Peyer's patch (tissue), 4 donors: ENCODE data around the gene RMDN2. TPM values are rescaled to one million over a fixed set of nuclear protein-coding genes. Genes with fewer than 3 reads are reported as not detected.

Experiments used
- DNase-seq, 3 donors: peaks; one replicate each; pipeline ENCODE4 v3.0.0-alpha.2; 2017 to 2019
- H3K27ac ChIP-seq, 4 donors: fragments of 200-600 bp; sonication (generic); one replicate each; pipeline ENCODE4 v1.5.1; 2016 to 2019
- H3K27me3 ChIP-seq, 2 donors: fragments of 200-600 bp; sonication (generic); one replicate each; pipeline ENCODE4 v1.5.1; 2019
- H3K36me3 ChIP-seq, 3 donors: fragments of 200-600 bp; sonication (generic); one replicate each; pipeline ENCODE4 v1.5.1; 2016 to 2019
- H3K4me1 ChIP-seq, 4 donors: fragments of 200-600 bp; sonication (generic); one replicate each; pipeline ENCODE4 v1.5.1; 2016 to 2019
- H3K4me3 ChIP-seq, 4 donors: fragments of 200-600 bp; sonication (generic); 1 replicate in 3 of 4; 2 replicates in 1 of 4; pipeline ENCODE4 v1.5.1; 2016 to 2019; ENCODE audit warnings: mild to moderate bottlenecking in 1 of 4
- H3K9me3 ChIP-seq, 4 donors: fragments of 200-600 bp; sonication (generic); one replicate each; pipeline ENCODE4 v1.5.1; 2016 to 2019; ENCODE audit warnings: mild to moderate bottlenecking in 1 of 4
- CTCF ChIP-seq, 6 experiments: fragments of 450-650 bp in 4 of 6; fragments of 200-600 bp in 2 of 6; sonication (generic) in 1 of 6; IDR thresholded peaks; one replicate each; pipeline ENCODE4 v1.5.1; 2017 to 2019; ENCODE audit warnings: antibody characterized with exemption in 6 of 6, mild to moderate bottlenecking in 3 of 6, moderate library complexity in 1 of 6
- POLR2A ChIP-seq, 2 donors: fragments of 450-650 bp; IDR thresholded peaks; one replicate each; pipeline ENCODE4 v1.5.1; 2017; ENCODE audit warnings: antibody characterized with exemption in 2 of 2, mild to moderate bottlenecking in 2 of 2, moderate library complexity in 2 of 2
- total RNA-seq, 4 donors: library from RNA; depleted of rRNA; stranded (reverse); fragments of >200 nt; gene quantifications; one replicate each; pipeline ENCODE4 v1.1.0, GENCODE V29; 2016

Gene RMDN2
- total RNA-seq, 4 donors from 2014 or later: 13.2 to 39.0 (median 30.9) TPM

- no peaks in the 10 kb centered on the region for H3K4me1 ChIP-seq
- TF ChIP-seq CTCF (IDR thresholded peaks at IDR 0.05) (no peak), POLR2A (IDR thresholded peaks at IDR 0.05) (no peak)
- no peak overlapping the region for H3K27ac ChIP-seq
Measured at GRCh38 chr2:38028829-38029228, 103.7 kb downstream of the RMDN2 start.

GRCh38 chr2:38029512-38029911, 104.4 kb downstream of the RMDN2 start:
- no peaks in the 10 kb centered on the region for H3K27me3 ChIP-seq
- no peak for DNase-seq
- no peaks in the 10 kb centered on the region for H3K4me1 ChIP-seq
- no peaks in the 10 kb centered on the region for H3K9me3 ChIP-seq
- no peak overlapping the region for H3K4me3 ChIP-seq
- TF ChIP-seq POLR2A (IDR thresholded peaks at IDR 0.05): no peak
- TF ChIP-seq CTCF (IDR thresholded peaks at IDR 0.05): no peak
- H3K27ac ChIP-seq: no peak overlapping the region
- H3K36me3 ChIP-seq: no peaks in the 10 kb centered on the region

More at GRCh38 chr2:38028829-38029228, 103.7 kb downstream of the RMDN2 start:
- no peaks in the 10 kb centered on the region for H3K9me3 ChIP-seq
- H3K36me3 ChIP-seq: no peaks in the 10 kb centered on the region
- no peak for DNase-seq
- H3K27me3 ChIP-seq: no peaks in the 10 kb centered on the region
- H3K4me3 ChIP-seq: no peak overlapping the region

- TF ChIP-seq POLR2A (IDR thresholded peaks at IDR 0.05) (no peak), CTCF (IDR thresholded peaks at IDR 0.05) (no peak)
- H3K4me1 ChIP-seq: no peaks in the 10 kb centered on the region
- no peaks in the 10 kb centered on the region for H3K27me3 ChIP-seq
- no peak for DNase-seq
- no peak overlapping the region for H3K27ac ChIP-seq
- no peaks in the 10 kb centered on the region for H3K36me3 ChIP-seq
- H3K9me3 ChIP-seq: no peaks in the 10 kb centered on the region
- H3K4me3 ChIP-seq: no peak overlapping the region
Measured at GRCh38 chr2:38030635-38031355, 105.7 kb downstream of the RMDN2 start.

GRCh38 chr2:38032946-38033345, 107.9 kb downstream of the RMDN2 start:
- TF ChIP-seq CTCF (IDR thresholded peaks at IDR 0.05): no peak
- no peak for TF ChIP-seq POLR2A (IDR thresholded peaks at IDR 0.05)
- H3K27ac ChIP-seq: no peak overlapping the region
- DNase-seq: no peak

GRCh38 chr2:38033646-38034045, 108.6 kb downstream of the RMDN2 start:
- H3K9me3 ChIP-seq: no peaks in the 10 kb centered on the region
- H3K27me3 ChIP-seq: no peaks in the 10 kb centered on the region
- no peaks in the 10 kb centered on the region for H3K36me3 ChIP-seq
- H3K27ac ChIP-seq: no peak overlapping the region
- TF ChIP-seq CTCF (IDR thresholded peaks at IDR 0.05) (no peak), POLR2A (IDR thresholded peaks at IDR 0.05) (no peak)
- H3K4me3 ChIP-seq: no peak overlapping the region
- H3K4me1 ChIP-seq: peaks cover 0 to 5% (median 2%) of the 10 kb centered on the region in 4 donors
- no peak for DNase-seq

More at GRCh38 chr2:38032946-38033345, 107.9 kb downstream of the RMDN2 start:
- Histone ChIP-seq H3K4me3 (no peak overlapping the region), H3K9me3 (no peaks in the 10 kb centered on the region), H3K27me3 (no peaks in the 10 kb centered on the region), H3K36me3 (no peaks in the 10 kb centered on the region), H3K4me1 (no peaks in the 10 kb centered on the region)
